ENCODE results near the gene SPDYE4. TPM values are rescaled to one million over a fixed set of nuclear protein-coding genes. Genes with fewer than 3 reads are reported as not detected.

The SPDYE4 gene
- polyA plus RNA-seq, 4 donors: not detected

GRCh38 chr17:8799570-8800212 is 41.3 kb upstream of the SPDYE4 start:
- WGBS, 3 donors: 49 to 57% (median 55%) methylated on average over 15 of the region's 15 CpGs
- H3K4me1 ChIP-seq (ENCODE audit: control insufficient read depth in 3 of 3, insufficient read depth in 2 of 3, low read depth in 1 of 3, low read length in 2 of 3): peaks cover 0 to 15% (median 0%) of the 10 kb centered on the region in 3 donors
- H3K27me3 ChIP-seq (ENCODE audit: control insufficient read depth in 3 of 3, insufficient read depth in 3 of 3, low read length in 3 of 3): no peaks in the 10 kb centered on the region
- peak in 1 of 2 donors; percentile 22 for DNase-seq
- no peaks in the 10 kb centered on the region for H3K9me3 ChIP-seq (ENCODE audit: control insufficient read depth in 2 of 2, insufficient read depth in 1 of 2, low read depth in 1 of 2, low read length in 1 of 2)
- peak overlapping the region in 2 of 3 donors; percentile 13 to 57 for H3K4me3 ChIP-seq (ENCODE audit: low read depth in 1 of 3, low read length in 3 of 3)
- H3K36me3 ChIP-seq (ENCODE audit: control insufficient read depth in 3 of 3, insufficient read depth in 2 of 3, low read depth in 1 of 3, low read length in 3 of 3): peaks cover 0 to 4% (median 0%) of the 10 kb centered on the region in 3 donors
- no peak for FAIRE-seq
- H3K27ac ChIP-seq (ENCODE audit: low read depth in 1 of 3, low read length in 2 of 3): no peak overlapping the region

- H3K27me3 ChIP-seq (ENCODE audit: control insufficient read depth in 3 of 3, insufficient read depth in 3 of 3, low read length in 3 of 3): no peaks in the 10 kb centered on the region
- H3K36me3 ChIP-seq (ENCODE audit: control insufficient read depth in 3 of 3, insufficient read depth in 2 of 3, low read depth in 1 of 3, low read length in 3 of 3): peaks cover 0 to 4% (median 0%) of the 10 kb centered on the region in 3 donors
- peak within 1 kb of the TSS in 2 of 3 donors; percentile 16 to 58 for H3K27ac ChIP-seq (ENCODE audit: low read depth in 1 of 3, low read length in 2 of 3)
- H3K4me1 ChIP-seq (ENCODE audit: control insufficient read depth in 3 of 3, insufficient read depth in 2 of 3, low read depth in 1 of 3, low read length in 2 of 3): peaks cover 0 to 15% (median 0%) of the 10 kb centered on the region in 3 donors
- H3K4me3 ChIP-seq (ENCODE audit: low read depth in 1 of 3, low read length in 3 of 3): peak within 1 kb of the TSS; percentile 38 to 57 (median 50)
- no peak for FAIRE-seq
- peak; percentile 80 to 92 for DNase-seq
- WGBS, 3 donors: 11 to 34% (median 24%) methylated on average over 33 to 62 of the region's 62 CpGs
- no peaks in the 10 kb centered on the region for H3K9me3 ChIP-seq (ENCODE audit: control insufficient read depth in 2 of 2, insufficient read depth in 1 of 2, low read depth in 1 of 2, low read length in 1 of 2)
Observed at GRCh38 chr17:8798846-8799569, 40.7 kb upstream of the SPDYE4 start, which contains the start of gene MFSD6L. MFSD6L (minus strand) TSS chr17:8799365; CDS start chr17:8799120, 245 bp downstream.

GRCh38 chr17:8798176-8798845 is 40.0 kb upstream of the SPDYE4 start:
- FAIRE-seq (no peak), DNase-seq (no peak)
- WGBS, 3 donors: 75 to 86% (median 83%) methylated on average over 23 of the region's 23 CpGs
- no peaks in the 10 kb centered on the region for H3K9me3 ChIP-seq (ENCODE audit: control insufficient read depth in 2 of 2, insufficient read depth in 1 of 2, low read depth in 1 of 2, low read length in 1 of 2)
- H3K4me1 ChIP-seq (ENCODE audit: control insufficient read depth in 3 of 3, insufficient read depth in 2 of 3, low read depth in 1 of 3, low read length in 2 of 3): peaks cover 0 to 15% (median 0%) of the 10 kb centered on the region in 3 donors
- peaks cover 0 to 4% (median 0%) of the 10 kb centered on the region in 3 donors for H3K36me3 ChIP-seq (ENCODE audit: control insufficient read depth in 3 of 3, insufficient read depth in 2 of 3, low read depth in 1 of 3, low read length in 3 of 3)
- no peaks in the 10 kb centered on the region for H3K27me3 ChIP-seq (ENCODE audit: control insufficient read depth in 3 of 3, insufficient read depth in 3 of 3, low read length in 3 of 3)
- H3K4me3 ChIP-seq (ENCODE audit: low read depth in 1 of 3, low read length in 3 of 3): peak overlapping the region in 2 of 3 donors; percentile 50 to 57
- H3K27ac ChIP-seq (ENCODE audit: low read depth in 1 of 3, low read length in 2 of 3): peak overlapping the region in 1 of 3 donors; percentile 58

GRCh38 chr17:8797621-8798175 is 39.4 kb upstream of the SPDYE4 start:
- Histone ChIP-seq H3K4me3 (ENCODE audit: low read depth in 1 of 3, low read length in 3 of 3) (no peak overlapping the region), H3K4me1 (ENCODE audit: control insufficient read depth in 3 of 3, insufficient read depth in 2 of 3, low read depth in 1 of 3, low read length in 2 of 3) (peaks cover 0 to 15% (median 0%) of the 10 kb centered on the region in 3 donors), H3K9me3 (ENCODE audit: control insufficient read depth in 2 of 2, insufficient read depth in 1 of 2, low read depth in 1 of 2, low read length in 1 of 2) (no peaks in the 10 kb centered on the region), H3K27me3 (ENCODE audit: control insufficient read depth in 3 of 3, insufficient read depth in 3 of 3, low read length in 3 of 3) (no peaks in the 10 kb centered on the region), H3K36me3 (ENCODE audit: control insufficient read depth in 3 of 3, insufficient read depth in 2 of 3, low read depth in 1 of 3, low read length in 3 of 3) (peaks cover 0 to 4% (median 0%) of the 10 kb centered on the region in 3 donors), H3K27ac (ENCODE audit: low read depth in 1 of 3, low read length in 2 of 3) (no peak overlapping the region)
- 82 to 91% (median 85%) methylated on average over 14 of the region's 14 CpGs for WGBS, 3 donors
- FAIRE-seq (no peak), DNase-seq (no peak)

GRCh38 chr17:8794636-8795035 is 36.3 kb upstream of the SPDYE4 start:
- FAIRE-seq (no peak), DNase-seq (no peak)
- peaks cover 0 to 5% of the 10 kb centered on the region in 2 donors for H3K9me3 ChIP-seq (ENCODE audit: control insufficient read depth in 2 of 2, insufficient read depth in 1 of 2, low read depth in 1 of 2, low read length in 1 of 2)
- peaks cover 0 to 4% (median 0%) of the 10 kb centered on the region in 3 donors for H3K36me3 ChIP-seq (ENCODE audit: control insufficient read depth in 3 of 3, insufficient read depth in 2 of 3, low read depth in 1 of 3, low read length in 3 of 3)
- H3K4me3 ChIP-seq (ENCODE audit: low read depth in 1 of 3, low read length in 3 of 3): no peak overlapping the region
- H3K27me3 ChIP-seq (ENCODE audit: control insufficient read depth in 3 of 3, insufficient read depth in 3 of 3, low read length in 3 of 3): no peaks in the 10 kb centered on the region
- H3K4me1 ChIP-seq (ENCODE audit: control insufficient read depth in 3 of 3, insufficient read depth in 2 of 3, low read depth in 1 of 3, low read length in 2 of 3): peaks cover 0 to 11% (median 0%) of the 10 kb centered on the region in 3 donors
- WGBS, 3 donors: 71 to 85% (median 74%) methylated on average over 7 of the region's 7 CpGs
- H3K27ac ChIP-seq (ENCODE audit: low read depth in 1 of 3, low read length in 2 of 3): no peak overlapping the region

- Histone ChIP-seq H3K27ac (ENCODE audit: low read depth in 1 of 3, low read length in 2 of 3) (no peak overlapping the region), H3K27me3 (ENCODE audit: control insufficient read depth in 3 of 3, insufficient read depth in 3 of 3, low read length in 3 of 3) (no peaks in the 10 kb centered on the region), H3K9me3 (ENCODE audit: control insufficient read depth in 2 of 2, insufficient read depth in 1 of 2, low read depth in 1 of 2, low read length in 1 of 2) (peaks cover 0 to 5% of the 10 kb centered on the region in 2 donors), H3K4me3 (ENCODE audit: low read depth in 1 of 3, low read length in 3 of 3) (no peak overlapping the region), H3K36me3 (ENCODE audit: control insufficient read depth in 3 of 3, insufficient read depth in 2 of 3, low read depth in 1 of 3, low read length in 3 of 3) (peaks cover 0 to 4% (median 0%) of the 10 kb centered on the region in 3 donors), H3K4me1 (ENCODE audit: control insufficient read depth in 3 of 3, insufficient read depth in 2 of 3, low read depth in 1 of 3, low read length in 2 of 3) (peaks cover 0 to 5% (median 0%) of the 10 kb centered on the region in 3 donors)
- DNase-seq (no peak), FAIRE-seq (no peak)
- 57 to 82% (median 75%) methylated on average over 2 of the region's 2 CpGs for WGBS, 3 donors
Observed at GRCh38 chr17:8793649-8794048, 35.3 kb upstream of the SPDYE4 start.

- Histone ChIP-seq H3K36me3 (ENCODE audit: control insufficient read depth in 3 of 3, insufficient read depth in 2 of 3, low read depth in 1 of 3, low read length in 3 of 3) (no peaks in the 10 kb centered on the region), H3K9me3 (ENCODE audit: control insufficient read depth in 2 of 2, insufficient read depth in 1 of 2, low read depth in 1 of 2, low read length in 1 of 2) (peaks cover 0 to 5% of the 10 kb centered on the region in 2 donors), H3K4me1 (ENCODE audit: control insufficient read depth in 3 of 3, insufficient read depth in 2 of 3, low read depth in 1 of 3, low read length in 2 of 3) (no peaks in the 10 kb centered on the region), H3K27me3 (ENCODE audit: control insufficient read depth in 3 of 3, insufficient read depth in 3 of 3, low read length in 3 of 3) (no peaks in the 10 kb centered on the region), H3K4me3 (ENCODE audit: low read depth in 1 of 3, low read length in 3 of 3) (no peak overlapping the region), H3K27ac (ENCODE audit: low read depth in 1 of 3, low read length in 2 of 3) (no peak overlapping the region)
- FAIRE-seq (no peak), DNase-seq (no peak)
- WGBS, 3 donors: 63 to 80% (median 79%) methylated on average over 6 of the region's 6 CpGs
Observed at GRCh38 chr17:8792646-8793045, 34.3 kb upstream of the SPDYE4 start.

- Histone ChIP-seq H3K9me3 (ENCODE audit: control insufficient read depth in 2 of 2, insufficient read depth in 1 of 2, low read depth in 1 of 2, low read length in 1 of 2) (peaks cover 0 to 5% of the 10 kb centered on the region in 2 donors), H3K27me3 (ENCODE audit: control insufficient read depth in 3 of 3, insufficient read depth in 3 of 3, low read length in 3 of 3) (no peaks in the 10 kb centered on the region), H3K27ac (ENCODE audit: low read depth in 1 of 3, low read length in 2 of 3) (no peak overlapping the region), H3K36me3 (ENCODE audit: control insufficient read depth in 3 of 3, insufficient read depth in 2 of 3, low read depth in 1 of 3, low read length in 3 of 3) (no peaks in the 10 kb centered on the region), H3K4me3 (ENCODE audit: low read depth in 1 of 3, low read length in 3 of 3) (no peak overlapping the region), H3K4me1 (ENCODE audit: control insufficient read depth in 3 of 3, insufficient read depth in 2 of 3, low read depth in 1 of 3, low read length in 2 of 3) (no peaks in the 10 kb centered on the region)
- DNase-seq (no peak), FAIRE-seq (no peak)
- 79 to 91% (median 90%) methylated on average over 2 of the region's 2 CpGs for WGBS, 3 donors
Observed at GRCh38 chr17:8791910-8792270, 33.5 kb upstream of the SPDYE4 start.

All from small intestine (tissue), 7 donors.